PC-9 (cell line): ENCODE measurements around the gene DRAP1. TPM values are rescaled to one million over a fixed set of nuclear protein-coding genes. Genes with fewer than 3 reads are reported as not detected.
"Not testable (repeated sequence)": the region's sequence is repeated elsewhere in the genome, so short reads cannot be mapped to it uniquely, and the experiment has no call there.

ENCODE experiments used
- BruUV-seq: library from RNA; stranded (reverse); fragments of 400-500 nt; replicated peaks from 2 replicates; lab custom pipeline; 2021; lab: Mats Ljungman, UMichigan
- CTCF ChIA-PET: fragments of 300-600 bp; sonication (Branson Sonifier 250); formaldehyde crosslinking; loops from one replicate; lab custom pipeline; 2022; ENCODE audit warnings: antibody characterized with exemption; lab: Charles Lee
- POLR2A ChIA-PET: fragments of 300-600 bp; sonication (Branson Sonifier 250); formaldehyde crosslinking; loops from one replicate; lab custom pipeline; 2022; ENCODE audit warnings: antibody characterized with exemption; ENCODE audit not compliant: unreplicated experiment; lab: Charles Lee
- DNase-seq, 2 experiments: peaks; one replicate each; pipeline versions ENCODE4 v3.0.0 to v3.0.0-alpha.2; 2015 to 2022; ENCODE audit warnings: mixed read lengths in 1 of 2
- H2AFZ ChIP-seq: fragments of 200-600 bp; sonication (generic); 2 replicates; pipeline ENCODE4 v1.8.1; 2017; ENCODE audit warnings: antibody characterized with exemption
- H3F3A ChIP-seq: fragments of 200-600 bp; sonication (generic); 2 replicates; pipeline ENCODE4 v1.8.1; 2017; ENCODE audit warnings: antibody characterized with exemption, mild to moderate bottlenecking, low read depth; ENCODE audit not compliant: insufficient read depth
- H3K27ac ChIP-seq: fragments of 200-600 bp; sonication (generic); 2 replicates; pipeline ENCODE4 v1.6.1; 2016; ENCODE audit warnings: mixed run types
- H3K27me3 ChIP-seq: fragments of 200-600 bp; sonication (generic); 2 replicates; pipeline ENCODE4 v1.6.1; 2016; ENCODE audit warnings: low read depth, mixed run types; ENCODE audit not compliant: insufficient read depth
- H3K36me3 ChIP-seq: fragments of 200-600 bp; sonication (generic); 2 replicates; pipeline ENCODE4 v1.6.1; 2016; ENCODE audit warnings: low read depth, mixed run types
- H3K4me1 ChIP-seq: fragments of 200-600 bp; sonication (generic); replicated peaks from 2 replicates; pipeline ENCODE4 v1.6.1; 2016; ENCODE audit warnings: mixed run types; ENCODE audit not compliant: insufficient read depth
- H3K4me2 ChIP-seq: fragments of 200-600 bp; sonication (generic); 2 replicates; pipeline ENCODE4 v1.6.1; 2017; ENCODE audit warnings: mixed run types
- H3K4me3 ChIP-seq: fragments of 200-600 bp; sonication (generic); 2 replicates; pipeline ENCODE4 v1.6.1; 2016; ENCODE audit warnings: mixed run types
- H3K79me2 ChIP-seq: fragments of 200-600 bp; sonication (generic); 2 replicates; pipeline ENCODE4 v1.6.1; 2017; ENCODE audit warnings: low read depth, mixed run types
- H3K9me2 ChIP-seq: fragments of 200-600 bp; sonication (generic); 2 replicates; pipeline ENCODE4 v1.8.1; 2017; ENCODE audit warnings: mild to moderate bottlenecking; ENCODE audit not compliant: insufficient read depth
- H3K9me3 ChIP-seq: fragments of 200-600 bp; sonication (generic); 2 replicates; pipeline ENCODE4 v1.8.1; 2016; ENCODE audit warnings: low read depth; ENCODE audit not compliant: insufficient read depth
- H4K20me1 ChIP-seq: fragments of 200-600 bp; sonication (generic); 2 replicates; pipeline ENCODE4 v1.8.1; 2017; ENCODE audit not compliant: insufficient read depth
- CTCF ChIP-seq: fragments of 200-600 bp; sonication (generic); conservative IDR thresholded peaks from 2 replicates; pipeline ENCODE4 v1.6.1; 2017; ENCODE audit warnings: mixed run types, antibody characterized with exemption, mild to moderate bottlenecking, moderate library complexity
- EZH2 ChIP-seq: fragments of 200-600 bp; sonication (generic); IDR thresholded peaks from 2 replicates; pipeline ENCODE4 v1.8.0; 2017; ENCODE audit warnings: antibody characterized with exemption, low read depth
- intact Hi-C: fragments of 100-400 bp; cut with micrococcal nuclease; formaldehyde crosslinking; loops from one replicate; pipeline ENCODE4 v1.10.0; 2022; ENCODE audit not compliant: unreplicated experiment
- total RNA-seq: library from RNA; stranded (reverse); gene quantifications from 2 replicates; pipeline ENCODE4 v1.2.3, GENCODE V29; 2021

DRAP1 gene
- total RNA-seq, 1 experiment from 2014 or later = 220 TPM

GRCh38 chr11:65891219-65892136, 27.7 kb upstream of the DRAP1 start:
- POLR2A ChIA-PET = interaction anchor here (0.6 to 3.2 kb wide), 8 partner anchors 11 to 1113 kb away, joined by 3 to 25 read pairs (median 4); partner anchors contain the start of genes SF1 and VPS51

GRCh38 chr11:65892137-65892540, 27.1 kb upstream of the DRAP1 start:
- intact Hi-C loops, BruUV-seq, H3K27me3 ChIP-seq, H3K9me3 ChIP-seq, H2AFZ ChIP-seq, H3K9me2 ChIP-seq, DNase-seq: not testable (repeated sequence)
- Histone ChIP-seq H3K4me2 (peak overlapping the region; percentile 98), H3K4me1 (peaks cover 38% of the 10 kb centered on the region), H3F3A (peaks cover 93% of the 10 kb centered on the region), H3K36me3 (peaks cover 13% of the 10 kb centered on the region), H4K20me1 (peaks cover 38% of the 10 kb centered on the region), H3K79me2 (peaks cover 64% of the 10 kb centered on the region), H3K4me3 (peak overlapping the region; percentile 80), H3K27ac (peak overlapping the region; percentile 64)
- CTCF ChIA-PET = interaction anchor here (2.0 kb wide), 1 partner anchor 26 kb away, joined by 7 read pairs; no protein-coding TSS in a partner anchor
- POLR2A ChIA-PET = interaction anchor here (0.7 to 3.2 kb wide), 2 partner anchors 24 to 33 kb away, joined by 4 to 25 read pairs; no protein-coding TSS in a partner anchor

More at GRCh38 chr11:65891219-65892136, 27.7 kb upstream of the DRAP1 start:
- peak in 1 of 2 experiments; percentile 58 for DNase-seq
- Histone ChIP-seq H3K27me3 (no peaks in the 10 kb centered on the region), H3F3A (peaks cover 92% of the 10 kb centered on the region), H3K4me1 (peaks cover 38% of the 10 kb centered on the region), H3K9me3 (no peaks in the 10 kb centered on the region), H3K27ac (peak overlapping the region; percentile 64), H3K79me2 (peaks cover 64% of the 10 kb centered on the region), H3K36me3 (peaks cover 12% of the 10 kb centered on the region; the same call in 1 of the 2 replicates), H3K4me2 (peak overlapping the region; percentile 98), H4K20me1 (peaks cover 32% of the 10 kb centered on the region), H3K4me3 (peak overlapping the region; percentile 80), H3K9me2 (no peaks in the 10 kb centered on the region), H2AFZ (no peak overlapping the region)
- TF ChIP-seq CTCF = peak; percentile 27; the same call in 1 of the 2 replicates
- no peak for TF ChIP-seq EZH2
- TSS peak; percentile 47 for BruUV-seq
- CTCF ChIA-PET = interaction anchor here (0.6 to 2.0 kb wide), 4 partner anchors 26 to 239 kb away, joined by 3 to 7 read pairs (median 6); partner anchors contain the start of gene MUS81
- intact Hi-C loops = no loop called here

- CTCF ChIA-PET = no interaction called here
- no peak for DNase-seq
- Histone ChIP-seq H3K4me2 (peak overlapping the region; percentile 98), H4K20me1 (peaks cover 45% of the 10 kb centered on the region), H3K9me3 (no peaks in the 10 kb centered on the region), H3K4me3 (peak overlapping the region; percentile 80; the same call in 1 of the 2 replicates), H3K4me1 (peaks cover 39% of the 10 kb centered on the region), H3K79me2 (peaks cover 64% of the 10 kb centered on the region), H3K36me3 (peaks cover 18% of the 10 kb centered on the region), H2AFZ (no peak overlapping the region), H3K9me2 (no peaks in the 10 kb centered on the region), H3K27ac (0 out of 2 replicates have a peak overlapping the region, but pooled peaks have one; percentile 64), H3F3A (peaks cover 93% of the 10 kb centered on the region), H3K27me3 (no peaks in the 10 kb centered on the region)
- no TSS peak for BruUV-seq
- intact Hi-C loops = no loop called here
- POLR2A ChIA-PET = interaction anchor here (0.6 to 3.2 kb wide), 3 partner anchors 23 to 100 kb away, joined by 3 to 25 read pairs (median 4); no protein-coding TSS in a partner anchor
- TF ChIP-seq CTCF = no peak
- no peak for TF ChIP-seq EZH2
Observed at GRCh38 chr11:65892661-65893317, 26.4 kb upstream of the DRAP1 start.
